Right lobe of liver (tissue), 4 donors: ENCODE data around the gene UBQLN1.

Experiments used
- POLR2A ChIP-seq: fragments of 450-650 bp; IDR thresholded peaks from one replicate; pipeline ENCODE4 v1.6.1; 2017; ENCODE audit warnings: antibody characterized with exemption, mild to moderate bottlenecking
- TF ChIP-seq, protein P1 (sequence below), 4 donors: fragments of 200-600 bp in 3 of 4; fragments of 450-650 bp in 1 of 4; IDR thresholded peaks; one replicate each; pipeline versions ENCODE4 v1.5.1 to v1.8.0; 2016 to 2022; ENCODE audit warnings: antibody characterized with exemption in 4 of 4, mild to moderate bottlenecking in 2 of 4
- donor health status: DM: no; HTN: no; CAD: no.
- donor health status: DM: no; HTN: no; CAD: no.
- donor health status: DM: no; HTN: yes; CAD: no.

DNA sequence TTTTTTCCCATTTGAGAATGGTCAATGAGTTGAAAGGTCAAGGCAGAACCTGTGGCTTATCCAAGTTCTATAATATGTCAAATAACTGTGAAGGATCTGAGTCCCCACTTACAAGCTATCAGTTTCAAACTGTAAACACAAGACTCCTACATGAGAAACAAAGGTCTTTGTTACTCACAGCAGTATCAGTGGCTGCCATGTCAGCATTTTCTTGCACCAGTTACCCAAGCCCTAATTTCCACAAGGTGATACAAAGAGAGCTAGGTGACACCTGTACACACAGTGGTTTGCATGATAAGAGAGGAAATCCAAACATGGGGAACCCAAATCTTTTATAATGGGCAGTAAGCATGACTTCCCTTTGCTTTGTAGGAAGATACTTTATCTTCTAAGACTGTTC lies 8.0 kb upstream of the UBQLN1 start:
- TF ChIP-seq, protein P1, sequence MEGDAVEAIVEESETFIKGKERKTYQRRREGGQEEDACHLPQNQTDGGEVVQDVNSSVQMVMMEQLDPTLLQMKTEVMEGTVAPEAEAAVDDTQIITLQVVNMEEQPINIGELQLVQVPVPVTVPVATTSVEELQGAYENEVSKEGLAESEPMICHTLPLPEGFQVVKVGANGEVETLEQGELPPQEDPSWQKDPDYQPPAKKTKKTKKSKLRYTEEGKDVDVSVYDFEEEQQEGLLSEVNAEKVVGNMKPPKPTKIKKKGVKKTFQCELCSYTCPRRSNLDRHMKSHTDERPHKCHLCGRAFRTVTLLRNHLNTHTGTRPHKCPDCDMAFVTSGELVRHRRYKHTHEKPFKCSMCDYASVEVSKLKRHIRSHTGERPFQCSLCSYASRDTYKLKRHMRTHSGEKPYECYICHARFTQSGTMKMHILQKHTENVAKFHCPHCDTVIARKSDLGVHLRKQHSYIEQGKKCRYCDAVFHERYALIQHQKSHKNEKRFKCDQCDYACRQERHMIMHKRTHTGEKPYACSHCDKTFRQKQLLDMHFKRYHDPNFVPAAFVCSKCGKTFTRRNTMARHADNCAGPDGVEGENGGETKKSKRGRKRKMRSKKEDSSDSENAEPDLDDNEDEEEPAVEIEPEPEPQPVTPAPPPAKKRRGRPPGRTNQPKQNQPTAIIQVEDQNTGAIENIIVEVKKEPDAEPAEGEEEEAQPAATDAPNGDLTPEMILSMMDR (IDR thresholded peaks at IDR 0.05): no peak
- TF ChIP-seq POLR2A: no peak
